ENCODE measurements around the gene STIM1.
"Not testable (repeated sequence)": the region's sequence is repeated elsewhere in the genome, so short reads cannot be mapped to it uniquely, and the experiment has no call there.

Gene STIM1

GRCh38 chr11:3854977-3855807, at the start of gene STIM1:
STIM1 (plus strand) TSS chr11:3855664; CDS start chr11:3856271, 607 bp downstream.
- in situ Hi-C loops (cut with HindIII; ENCODE audit: low sequenced_read_pairs) = loop anchor here (5.0 kb wide), 1 partner anchor 217 kb away; no protein-coding TSS in a partner anchor

DNA sequence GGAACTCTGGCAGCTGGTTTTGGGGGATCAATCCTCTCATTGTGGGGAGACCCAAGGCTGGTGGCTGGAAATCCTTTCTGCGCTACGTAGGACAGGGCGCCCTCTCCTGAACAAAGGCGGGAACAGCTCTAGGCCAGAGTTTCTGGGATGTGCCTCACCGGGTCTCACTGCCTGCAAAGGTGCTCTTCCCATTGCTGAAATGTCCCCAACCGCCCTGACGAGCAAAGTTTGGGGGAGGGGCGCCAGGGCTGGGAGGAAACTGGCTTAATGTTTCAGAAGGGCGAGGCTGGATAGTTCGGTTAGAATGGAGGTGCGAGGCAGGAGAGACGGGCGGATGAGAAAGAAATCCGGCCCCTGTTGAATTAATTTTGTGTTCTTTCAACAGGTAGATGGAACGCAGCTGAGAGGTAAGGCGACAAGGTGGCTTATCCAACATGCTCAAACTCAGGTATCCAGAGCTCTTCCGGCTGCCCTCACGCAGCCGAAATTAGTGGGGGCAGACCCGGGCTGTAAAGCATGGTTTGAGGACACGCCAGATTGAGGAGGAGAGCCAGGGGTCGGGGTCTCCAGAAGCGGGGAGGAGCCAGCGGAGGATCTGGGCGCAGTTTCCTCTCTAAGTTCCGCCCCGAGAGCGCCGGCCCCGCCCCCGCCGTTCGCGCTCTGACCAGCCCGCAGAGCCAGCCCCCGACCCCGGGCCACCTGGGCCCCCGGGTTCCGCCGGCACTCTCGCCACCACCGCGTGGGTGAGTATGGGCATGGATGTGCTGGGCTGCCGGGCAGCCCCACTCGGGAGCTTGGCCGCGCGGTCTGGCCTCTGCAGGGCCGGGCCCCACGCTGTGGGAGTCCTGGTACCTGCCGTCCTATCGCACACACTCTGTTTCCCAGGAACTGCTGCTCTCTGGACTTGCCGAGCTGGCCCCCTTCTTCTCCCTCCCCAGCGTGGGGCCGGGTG, 47.3 kb upstream of the STIM1 start, which contains the start of gene PGAP2:
Gene PGAP2 (plus strand): TSS at position 652 of the 952 bp plus-strand sequence. CDS start 2,700 bp downstream, outside the sequence.
- in situ Hi-C loops (cut with HindIII; ENCODE audit: low sequenced_read_pairs) = no loop called here

GRCh38 chr11:3808861-3809623, 46.4 kb upstream of the STIM1 start:
- in situ Hi-C loops (cut with HindIII; ENCODE audit: low sequenced_read_pairs) = no loop called here

GRCh38 chr11:3809624-3809928, 45.9 kb upstream of the STIM1 start:
- in situ Hi-C loops (cut with HindIII; ENCODE audit: low sequenced_read_pairs) = no loop called here

DNA sequence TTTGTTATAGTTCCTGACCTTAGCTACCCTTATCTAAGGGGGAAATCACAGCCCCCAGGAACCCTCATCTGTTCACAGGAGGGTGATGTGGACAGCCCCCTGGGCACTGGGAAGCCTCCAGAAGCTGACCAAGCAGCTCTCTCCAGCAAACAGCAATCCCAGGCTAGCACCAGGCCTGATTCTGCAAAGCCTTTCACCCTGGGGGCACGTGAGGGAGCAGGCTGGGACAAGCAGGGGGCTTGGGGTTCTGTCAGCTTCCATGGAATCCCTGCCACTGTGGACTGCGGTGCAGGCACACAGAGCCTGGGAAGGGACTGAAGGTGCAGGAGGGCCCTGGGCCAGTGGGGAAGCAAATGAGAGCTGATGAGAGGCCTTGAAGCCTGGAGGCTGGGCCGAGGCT, 45.0 kb upstream of the STIM1 start:
- in situ Hi-C loops (cut with HindIII; ENCODE audit: low sequenced_read_pairs) = no loop called here

DNA sequence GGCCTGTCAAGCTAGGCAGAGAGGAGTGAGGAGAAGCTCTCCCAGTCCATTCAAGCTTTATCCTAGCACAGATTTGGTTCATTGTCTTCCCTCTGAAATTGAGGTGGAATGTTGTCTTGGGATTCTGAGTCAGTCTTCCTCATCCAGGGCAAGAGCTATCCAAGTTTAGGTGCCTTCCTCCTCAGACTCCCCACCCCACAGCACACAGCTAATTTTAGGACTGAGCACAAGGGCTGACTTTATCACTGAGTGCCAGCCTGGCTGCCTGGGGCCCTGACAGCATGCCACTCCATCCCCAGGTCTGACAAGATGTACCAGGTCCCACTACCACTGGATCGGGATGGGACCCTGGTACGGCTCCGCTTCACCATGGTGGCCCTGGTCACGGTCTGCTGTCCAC, 44.5 kb upstream of the STIM1 start:
- in situ Hi-C loops (cut with HindIII; ENCODE audit: low sequenced_read_pairs) = no loop called here

DNA sequence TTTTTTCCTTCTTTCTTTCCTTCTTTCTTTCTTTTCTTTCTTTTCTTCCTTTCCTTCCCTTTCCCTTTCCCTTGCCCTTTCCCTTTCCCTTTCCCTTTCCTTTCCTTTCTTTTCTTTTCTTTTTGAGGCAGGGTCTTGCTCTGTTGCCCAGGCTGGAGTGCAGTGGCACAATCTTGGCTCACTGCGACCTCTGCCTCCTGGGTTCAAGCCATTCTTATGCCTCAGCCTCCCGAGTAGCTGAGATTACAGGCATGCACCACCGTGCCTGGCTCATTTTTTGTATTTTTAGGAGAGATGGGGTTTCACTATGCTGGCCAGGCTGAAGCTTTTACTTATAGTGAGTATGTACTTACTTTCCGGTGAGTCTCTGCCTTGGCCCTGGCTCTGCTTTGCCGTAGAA, 40.6 kb upstream of the STIM1 start:
- in situ Hi-C loops (cut with HindIII; ENCODE audit: low sequenced_read_pairs) = not testable (repeated sequence)

GRCh38 chr11:3815845-3816244, 39.6 kb upstream of the STIM1 start:
- in situ Hi-C loops (cut with HindIII; ENCODE audit: low sequenced_read_pairs) = no loop called here

DNA sequence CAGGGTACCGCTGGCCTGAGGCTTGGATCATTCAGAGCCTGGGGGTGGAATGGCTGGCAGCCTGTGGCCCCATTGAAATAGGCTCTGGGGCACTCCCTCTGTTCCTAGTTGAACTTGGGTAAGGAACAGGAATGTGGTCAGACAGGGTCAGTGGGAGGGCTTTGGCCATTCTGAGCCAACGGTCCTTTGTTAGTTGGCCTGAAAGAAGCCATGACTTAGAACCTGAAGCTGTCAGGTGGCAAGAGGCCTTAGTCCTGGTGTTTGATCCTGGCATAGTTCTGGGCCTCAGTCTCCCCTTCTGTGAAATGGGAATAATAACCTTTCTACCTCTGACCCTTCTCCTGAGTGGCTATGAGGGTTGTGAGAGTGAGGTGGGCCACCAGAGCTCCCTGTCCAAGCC, 38.8 kb upstream of the STIM1 start:
- in situ Hi-C loops (cut with HindIII; ENCODE audit: low sequenced_read_pairs) = no loop called here

DNA sequence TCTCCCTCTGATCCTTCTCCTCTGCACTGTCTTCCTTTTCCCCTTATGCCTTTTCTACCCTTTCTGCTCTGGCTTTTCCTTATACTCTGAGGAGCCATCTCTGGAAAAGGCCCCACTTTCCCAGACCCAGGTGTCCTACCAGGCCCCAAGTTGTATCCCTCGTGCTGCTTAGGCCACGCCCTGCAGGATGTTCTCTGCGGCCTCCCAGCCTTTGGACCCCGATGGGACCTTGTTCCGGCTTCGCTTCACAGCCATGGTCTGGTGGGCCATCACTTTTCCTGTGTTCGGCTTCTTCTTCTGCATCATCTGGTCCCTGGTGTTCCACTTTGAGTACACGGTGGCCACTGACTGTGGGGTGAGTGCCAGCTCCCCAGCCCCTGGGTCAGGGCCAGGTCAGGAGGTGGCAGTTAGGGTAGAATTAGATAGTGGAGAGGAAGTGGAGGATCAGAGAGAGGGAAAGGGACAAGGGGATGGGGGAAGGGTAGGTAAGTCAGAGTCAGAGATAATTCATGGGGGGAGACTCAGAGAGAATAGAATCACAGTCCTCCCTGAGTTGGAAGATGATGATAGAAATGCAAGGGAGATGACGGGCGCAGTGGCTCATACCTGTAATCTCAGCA, 38.2 kb upstream of the STIM1 start:
- in situ Hi-C loops (cut with HindIII; ENCODE audit: low sequenced_read_pairs) = no loop called here

DNA sequence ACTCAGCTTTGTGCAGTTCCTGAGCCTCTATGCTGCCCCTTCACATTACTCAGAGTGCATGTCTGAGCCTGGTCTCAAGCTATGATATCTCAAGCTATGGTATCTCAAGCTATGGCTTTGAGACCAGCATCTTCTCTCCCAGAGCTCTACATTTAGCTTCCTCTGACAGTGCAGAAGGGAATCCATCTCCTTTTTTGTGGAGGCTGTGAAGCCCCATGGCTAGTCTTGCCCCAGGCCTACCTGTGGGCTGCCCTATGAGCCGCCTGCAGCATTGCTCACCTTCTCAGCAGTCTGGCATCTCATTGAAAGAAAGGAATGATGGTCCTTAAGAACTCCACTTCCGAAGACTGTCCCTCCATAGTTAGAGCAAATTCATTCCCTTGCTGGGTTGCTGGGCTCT, 34.5 kb upstream of the STIM1 start:
- in situ Hi-C loops (cut with HindIII; ENCODE audit: low sequenced_read_pairs) = no loop called here

DNA sequence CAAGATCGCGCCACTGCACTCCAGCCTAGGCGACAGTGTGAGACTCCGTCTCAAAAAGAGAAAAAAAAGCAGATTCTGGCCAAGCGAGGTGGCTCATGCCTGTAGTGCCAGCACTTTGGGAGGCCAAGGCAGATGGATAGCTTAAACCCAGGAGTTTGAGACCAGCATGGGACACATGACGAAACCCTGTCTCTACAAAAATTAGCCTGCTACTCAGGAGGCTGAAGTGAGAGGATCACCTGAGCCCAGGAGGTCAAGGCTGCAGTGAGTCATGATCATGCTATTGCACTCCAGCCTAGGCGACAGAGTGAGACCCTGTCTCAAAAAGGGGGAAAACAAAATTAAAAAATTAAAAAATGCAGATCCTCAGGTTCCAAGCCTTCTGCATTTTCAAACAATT, 33.2 kb upstream of the STIM1 start:
- in situ Hi-C loops (cut with HindIII; ENCODE audit: low sequenced_read_pairs) = no loop called here

GRCh38 chr11:3823303-3823702, 32.2 kb upstream of the STIM1 start:
- in situ Hi-C loops (cut with HindIII; ENCODE audit: low sequenced_read_pairs) = no loop called here

GRCh38 chr11:3823762-3824506, 31.5 kb upstream of the STIM1 start:
- in situ Hi-C loops (cut with HindIII; ENCODE audit: low sequenced_read_pairs) = no loop called here

DNA sequence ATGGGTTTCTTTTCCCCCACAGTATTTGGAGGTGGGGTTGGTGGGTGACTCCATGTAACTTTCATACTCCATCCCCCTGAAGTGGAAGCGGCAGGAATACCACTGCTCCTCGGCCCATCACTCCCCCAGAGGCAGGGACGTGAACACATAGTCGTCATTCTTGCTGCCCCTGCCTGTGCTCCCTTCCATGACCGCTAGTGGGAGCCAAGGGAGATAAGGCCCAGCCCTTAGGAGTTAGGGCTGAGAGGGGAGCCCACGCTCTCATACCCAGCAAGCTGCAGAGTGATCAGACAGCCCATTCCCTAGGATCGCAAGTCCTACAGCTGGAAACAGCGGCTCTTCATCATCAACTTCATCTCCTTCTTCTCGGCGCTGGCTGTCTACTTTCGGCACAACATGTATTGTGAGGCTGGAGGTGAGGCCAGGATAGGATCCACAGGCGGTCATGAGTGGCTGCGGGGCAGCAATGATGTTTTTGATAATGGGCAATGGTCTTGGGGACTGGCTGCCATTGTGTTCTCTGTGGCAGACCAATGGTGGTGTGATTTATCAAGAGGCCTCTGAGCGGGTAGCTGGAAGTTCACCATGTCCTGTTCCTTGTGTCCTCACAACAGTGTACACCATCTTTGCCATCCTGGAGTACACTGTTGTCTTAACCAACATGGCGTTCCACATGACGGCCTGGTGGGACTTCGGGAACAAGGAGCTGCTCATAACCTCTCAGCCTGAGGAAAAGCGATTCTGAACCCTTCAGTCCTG, 30.6 kb upstream of the STIM1 start:
- in situ Hi-C loops (cut with HindIII; ENCODE audit: low sequenced_read_pairs) = no loop called here

DNA sequence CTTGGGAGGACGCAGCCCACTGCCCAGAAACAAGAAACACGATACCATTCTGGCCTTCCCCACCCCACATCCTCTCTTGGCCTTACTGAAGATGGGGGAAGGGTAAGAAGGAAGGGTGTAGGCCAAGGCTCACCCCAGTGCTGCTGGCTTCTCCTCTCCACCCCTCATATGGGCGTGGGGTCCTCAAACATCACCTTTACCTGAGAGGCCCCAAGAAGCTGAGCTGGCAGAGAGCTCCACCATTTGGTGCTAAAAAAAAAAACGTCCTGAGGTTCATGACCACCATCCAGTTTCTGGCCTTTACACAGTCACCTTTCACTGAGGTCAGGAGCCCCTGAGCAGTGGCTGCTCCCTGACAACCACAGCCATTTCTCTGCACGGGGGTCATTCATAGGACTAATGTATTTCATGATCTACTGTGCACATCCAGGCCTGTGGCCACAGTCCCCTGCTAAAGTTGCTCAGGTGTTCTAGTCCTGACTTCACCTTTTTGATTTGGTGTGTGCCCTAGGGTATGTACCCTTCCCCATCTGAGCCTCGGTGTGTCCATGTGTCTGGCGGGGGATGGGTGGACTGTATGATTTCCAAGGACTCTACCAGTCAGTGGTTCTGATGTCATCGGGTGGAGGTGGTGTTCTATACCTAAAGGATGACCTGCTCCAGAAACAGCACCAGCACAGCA, 29.9 kb upstream of the STIM1 start:
- in situ Hi-C loops (cut with HindIII; ENCODE audit: low sequenced_read_pairs) = no loop called here

DNA sequence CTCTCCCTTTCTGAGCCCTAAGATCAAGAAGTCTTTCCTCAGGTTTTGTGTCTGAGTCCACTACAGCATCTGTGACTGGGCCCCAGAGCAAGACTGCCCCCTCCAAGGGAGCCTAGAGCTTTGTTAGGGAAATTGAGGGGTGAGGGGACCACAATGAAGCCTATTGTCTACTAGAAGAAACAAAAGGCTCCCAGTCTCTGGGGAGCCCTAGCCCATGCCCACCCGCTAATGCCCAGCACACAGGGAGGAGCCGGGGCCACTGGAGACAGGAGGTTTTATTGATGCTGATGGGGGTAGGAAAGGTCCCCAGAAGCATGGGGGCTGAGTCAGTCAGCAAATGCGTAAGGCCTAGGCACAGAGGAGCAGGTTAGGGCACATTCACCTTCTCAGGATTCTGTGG, 28.7 kb upstream of the STIM1 start:
- in situ Hi-C loops (cut with HindIII; ENCODE audit: low sequenced_read_pairs) = no loop called here

- in situ Hi-C loops (cut with HindIII; ENCODE audit: low sequenced_read_pairs) = no loop called here
Measured at GRCh38 chr11:3827434-3828186, 27.9 kb upstream of the STIM1 start.
